CD14-positive monocyte (primary cell): ENCODE data around the gene DMBT1. TPM values are rescaled to one million over a fixed set of nuclear protein-coding genes. Genes with fewer than 3 reads are reported as not detected.

ENCODE experiments used
- DNase-seq, 3 donors: peaks; one replicate each; pipeline ENCODE4 v3.0.0-alpha.2; 2011 to 2022
- H2AFZ ChIP-seq: 2 replicates; pipeline ENCODE4 v1.6.0; 2012; ENCODE audit warnings: mild to moderate bottlenecking, low read depth, low read length, inconsistent platforms; ENCODE audit not compliant: insufficient read depth, poor library complexity, severe bottlenecking
- H3K27ac ChIP-seq, 2 donors: 1 replicate in 1 of 2; 2 replicates in 1 of 2; pipeline ENCODE4 v1.5.1; 2012 to 2013; ENCODE audit warnings: low read length in 2 of 2, control low read depth in 1 of 2, inconsistent platforms in 1 of 2, low read depth in 1 of 2, mild to moderate bottlenecking in 1 of 2
- H3K27me3 ChIP-seq, 2 donors: one replicate each; pipeline versions ENCODE4 v1.6.0 to v1.6.1; 2011 to 2013; ENCODE audit warnings: low read length in 2 of 2; ENCODE audit not compliant: control insufficient read depth in 2 of 2, insufficient read depth in 2 of 2
- H3K36me3 ChIP-seq, 2 donors: replicated peaks in 1 of 2; 1 replicate in 1 of 2; 2 replicates in 1 of 2; pipeline versions ENCODE4 v1.5.1 to v1.6.1; 2012 to 2013; ENCODE audit warnings: low read length in 2 of 2, control low read depth in 1 of 2, inconsistent platforms in 1 of 2, mild to moderate bottlenecking in 1 of 2; ENCODE audit not compliant: insufficient read depth in 2 of 2, control insufficient read depth in 1 of 2
- H3K4me1 ChIP-seq, 2 donors: 1 replicate in 1 of 2; 2 replicates in 1 of 2; pipeline versions ENCODE4 v1.5.1 to v1.6.1; 2012 to 2013; ENCODE audit warnings: low read length in 2 of 2, control low read depth in 1 of 2, inconsistent platforms in 1 of 2, mild to moderate bottlenecking in 1 of 2, moderate library complexity in 1 of 2; ENCODE audit not compliant: insufficient read depth in 2 of 2, control insufficient read depth in 1 of 2
- H3K4me2 ChIP-seq: replicated peaks from 2 replicates; pipeline ENCODE3; 2012; ENCODE audit warnings: low read length, moderate library complexity, mild to moderate bottlenecking; ENCODE audit not compliant: poor library complexity, severe bottlenecking; ENCODE audit errors: extremely low read depth
- H3K4me3 ChIP-seq, 3 experiments: fragments of 200-600 bp in 1 of 3; sonication (generic) in 1 of 3; replicated peaks in 1 of 3; 1 replicate in 2 of 3; 2 replicates in 1 of 3; pipeline ENCODE4 v1.5.1; 2011 to 2013; ENCODE audit warnings: low read length in 3 of 3, mild to moderate bottlenecking in 3 of 3, control low read depth in 2 of 3, low read depth in 2 of 3, inconsistent platforms in 1 of 3, moderate library complexity in 1 of 3
- H3K79me2 ChIP-seq: 2 replicates; pipeline ENCODE4 v1.6.0; 2012; ENCODE audit warnings: mild to moderate bottlenecking, control low read depth, inconsistent platforms, low read length, moderate library complexity; ENCODE audit not compliant: insufficient read depth
- H3K9ac ChIP-seq: 2 replicates; pipeline ENCODE4 v1.6.0; 2017; ENCODE audit warnings: low read length, mild to moderate bottlenecking; ENCODE audit not compliant: insufficient read depth, poor library complexity, severe bottlenecking
- H3K9me3 ChIP-seq, 2 donors: replicated peaks in 1 of 2; 1 replicate in 1 of 2; 2 replicates in 1 of 2; pipeline versions ENCODE4 v1.5.1 to v1.6.1; 2012 to 2013; ENCODE audit warnings: low read length in 2 of 2, control low read depth in 1 of 2; ENCODE audit not compliant: control insufficient read depth in 1 of 2, insufficient read depth in 1 of 2
- H4K20me1 ChIP-seq: 2 replicates; pipeline ENCODE4 v1.6.0; 2012; ENCODE audit warnings: mild to moderate bottlenecking, low read length, control low read depth, moderate library complexity; ENCODE audit not compliant: insufficient read depth
- H3K27ac Mint-ChIP-seq, 7 donors: one replicate each; pipeline ENCODE4 v1.8.0; 2020; ENCODE audit warnings: mild to moderate bottlenecking in 7 of 7, mixed read lengths in 7 of 7, moderate library complexity in 6 of 7, inconsistent platforms in 2 of 7
- H3K27me3 Mint-ChIP-seq, 3 donors: one replicate each; pipeline ENCODE4 v1.8.0; 2021 to 2022; ENCODE audit warnings: low read depth in 3 of 3, mild to moderate bottlenecking in 3 of 3, mixed read lengths in 3 of 3, moderate library complexity in 3 of 3, inconsistent platforms in 1 of 3
- H3K36me3 Mint-ChIP-seq, 2 donors: one replicate each; pipeline ENCODE4 v1.8.0; 2020; ENCODE audit warnings: mixed read lengths in 2 of 2, inconsistent platforms in 1 of 2, mild to moderate bottlenecking in 1 of 2
- H3K4me1 Mint-ChIP-seq: one replicate; pipeline ENCODE4 v1.8.0; 2020; ENCODE audit warnings: mild to moderate bottlenecking, mixed read lengths
- H3K4me3 Mint-ChIP-seq, 2 donors: one replicate each; pipeline ENCODE4 v1.8.0; 2020; ENCODE audit warnings: mild to moderate bottlenecking in 2 of 2, mixed read lengths in 2 of 2, moderate library complexity in 1 of 2
- H3K9me3 Mint-ChIP-seq, 7 donors: one replicate each; pipeline ENCODE4 v1.8.0; 2020 to 2022; ENCODE audit warnings: mixed read lengths in 7 of 7, mild to moderate bottlenecking in 6 of 7, moderate library complexity in 6 of 7, inconsistent platforms in 2 of 7
- CTCF ChIP-seq: fragments of 200-600 bp; IDR thresholded peaks from one replicate; pipeline ENCODE4 v1.8.0; 2022; ENCODE audit warnings: antibody characterized with exemption, mild to moderate bottlenecking
- WGBS: methylation state at CpG from one replicate; pipeline ENCODE4 v1.1.5; 2013; ENCODE audit warnings: missing lambda C conversion rate; ENCODE audit not compliant: insufficient coverage; 5-methylcytosine and 5-hydroxymethylcytosine counted together
- intact Hi-C, 2 donors: fragments of 100-400 bp; cut with micrococcal nuclease; formaldehyde crosslinking; loops; one replicate each; pipeline versions ENCODE4 v1.15.0 to v1.15.1; 2023
- polyA plus RNA-seq, 3 donors: library from polyadenylated mRNA; depleted of rRNA in 1 of 3; unstranded in 2 of 3; stranded (reverse) in 1 of 3; fragments of 300-500 nt in 2 of 3; fragments of >200 nt in 1 of 3; fragmentation: Illumina TruSeq in 2 of 3; gene quantifications; 1 replicate in 2 of 3; 2 replicates in 1 of 3; pipeline ENCODE4 v1.2.3, GENCODE V29; 2012 to 2021

DMBT1 gene
- polyA plus RNA-seq, 3 donors: not detected

- H3K79me2 ChIP-seq: no peaks in the 10 kb centered on the region
- no peak overlapping the region for H3K4me2 ChIP-seq
- no peak for TF ChIP-seq CTCF
- DNase-seq: no peak
- no peaks in the 10 kb centered on the region for H3K4me1 ChIP-seq
- no peaks in the 10 kb centered on the region for H4K20me1 ChIP-seq
- H3K36me3 ChIP-seq: no peaks in the 10 kb centered on the region
- no peaks in the 10 kb centered on the region for H3K36me3 Mint-ChIP-seq
- intact Hi-C loops: no loop called here
- peaks cover 2 to 6% (median 4%) of the 10 kb centered on the region in 3 donors for H3K27me3 Mint-ChIP-seq
- WGBS: 82% methylated on average over 8 of the region's 13 CpGs
- H3K4me1 Mint-ChIP-seq: no peaks in the 10 kb centered on the region
- H3K27me3 ChIP-seq: no peaks in the 10 kb centered on the region
- H3K27ac ChIP-seq: no peak overlapping the region
- no peak overlapping the region for H3K4me3 ChIP-seq
- no peak overlapping the region for H2AFZ ChIP-seq
- H3K9ac ChIP-seq: no peak overlapping the region
- no peak overlapping the region for H3K4me3 Mint-ChIP-seq
- peaks cover 0 to 6% (median 0%) of the 10 kb centered on the region in 7 donors for H3K9me3 Mint-ChIP-seq
- peak overlapping the region in 1 of 7 donors; percentile 68 for H3K27ac Mint-ChIP-seq
- H3K9me3 ChIP-seq: no peaks in the 10 kb centered on the region
These were observed 83.5 kb downstream of the DMBT1 start for GRCh38 chr10:122643931-122644534.

- Mint-ChIP-seq H3K27ac (no peak overlapping the region), H3K4me1 (no peaks in the 10 kb centered on the region), H3K36me3 (no peaks in the 10 kb centered on the region), H3K4me3 (no peak overlapping the region), H3K9me3 (peaks cover 0 to 3% (median 0%) of the 10 kb centered on the region in 7 donors), H3K27me3 (peaks cover 0 to 8% (median 6%) of the 10 kb centered on the region in 3 donors)
- no peak for DNase-seq
- Histone ChIP-seq H3K4me1 (no peaks in the 10 kb centered on the region), H3K9me3 (no peaks in the 10 kb centered on the region), H3K27ac (no peak overlapping the region), H3K9ac (no peak overlapping the region), H2AFZ (no peak overlapping the region), H3K27me3 (no peaks in the 10 kb centered on the region), H3K4me2 (no peak overlapping the region), H3K36me3 (no peaks in the 10 kb centered on the region), H3K79me2 (no peaks in the 10 kb centered on the region), H4K20me1 (no peaks in the 10 kb centered on the region), H3K4me3 (no peak overlapping the region)
- intact Hi-C loops: no loop called here
- 82% methylated on average over 4 of the region's 10 CpGs for WGBS
- no peak for TF ChIP-seq CTCF
These were observed 86.2 kb downstream of the DMBT1 start for GRCh38 chr10:122646511-122647382.
